HepG2 (cell line): ENCODE data around the gene CMPK1. TPM values are rescaled to one million over a fixed set of nuclear protein-coding genes. Genes with fewer than 3 reads are reported as not detected.

Experiments
- ATF6 ChIP-seq: sonication (generic); formaldehyde crosslinking; conservative IDR thresholded peaks from 2 replicates; pipeline ENCODE4 v1.4.0; 2020; ENCODE audit warnings: missing genetic modification reagents
- BHLHE40 ChIP-seq: IDR thresholded peaks from 2 replicates; pipeline ENCODE4 v1.6.1; 2011; ENCODE audit warnings: low read length, improper control_type of control experiment
- HNF1B ChIP-seq: sonication (generic); formaldehyde crosslinking; IDR thresholded peaks from 2 replicates; pipeline ENCODE4 v1.5.1; 2020; ENCODE audit warnings: mild to moderate bottlenecking, moderate library complexity, missing genetic modification reagents
- NCOA2 ChIP-seq: sonication (generic); formaldehyde crosslinking; IDR thresholded peaks from 2 replicates; pipeline ENCODE4 v1.8.0; 2022; ENCODE audit warnings: inconsistent platforms
- SMARCE1 ChIP-seq: fragments of 450-650 bp; IDR thresholded peaks from 2 replicates; pipeline ENCODE4 v1.6.1; 2017; ENCODE audit warnings: borderline replicate concordance
- SOX6 ChIP-seq, 2 experiments: fragments of 450-650 bp in 1 of 2; sonication (generic) in 1 of 2; formaldehyde crosslinking in 1 of 2; IDR thresholded peaks; 2 replicates each; pipeline versions ENCODE4 v1.4.0 to v1.6.1; 2017 to 2020; ENCODE audit warnings: antibody characterized with exemption in 1 of 2, mild to moderate bottlenecking in 1 of 2, missing genetic modification reagents in 1 of 2
- SRY ChIP-seq: sonication (generic); formaldehyde crosslinking; IDR thresholded peaks from 2 replicates; pipeline ENCODE4 v1.8.0; 2022; ENCODE audit warnings: mild to moderate bottlenecking, missing genetic modification reagents
- ZNF256 ChIP-seq: sonication (generic); formaldehyde crosslinking; conservative IDR thresholded peaks from 2 replicates; pipeline ENCODE4 v1.4.0; 2020; ENCODE audit warnings: missing genetic modification reagents
- ZNF280B ChIP-seq: sonication (generic); formaldehyde crosslinking; IDR thresholded peaks from 2 replicates; pipeline ENCODE4 v1.5.0; 2020; ENCODE audit warnings: missing genetic modification reagents, mild to moderate bottlenecking, borderline replicate concordance
- ZNF3 ChIP-seq: IDR thresholded peaks from 2 replicates; pipeline ENCODE4 v1.7.0; 2017; ENCODE audit warnings: inconsistent platforms
- ZNF407 ChIP-seq: sonication (generic); formaldehyde crosslinking; IDR thresholded peaks from one replicate; pipeline ENCODE4 v1.5.1; 2020; ENCODE audit warnings: mild to moderate bottlenecking, missing genetic modification reagents; ENCODE audit errors: not compliant biosample characterization
- ZNF567 ChIP-seq: sonication (generic); formaldehyde crosslinking; IDR thresholded peaks from 2 replicates; pipeline ENCODE4 v1.8.1; 2023; ENCODE audit warnings: mild to moderate bottlenecking, missing genetic modification reagents, borderline replicate concordance
- polyA plus RNA-seq, 8 experiments: library from polyadenylated mRNA; depleted of rRNA in 3 of 8; stranded (reverse) in 7 of 8; unstranded in 1 of 8; fragments of >200 nt; fragmentation: Illumina TruSeq in 4 of 8; extraction: Trizol in 4 of 8; gene quantifications; 2 replicates each; pipeline versions ENCODE4 v1.2.1 to v1.2.3, GENCODE V29; 2011 to 2016; ENCODE audit warnings: low read depth in 4 of 8, missing spikeins in 1 of 8, mixed read lengths in 1 of 8; ENCODE audit not compliant: insufficient read depth in 1 of 8
- total RNA-seq, 5 experiments: library from RNA; depleted of rRNA; stranded (reverse); fragments of >200 nt; fragmentation: Illumina TruSeq; extraction: Trizol; gene quantifications; 2 replicates each; pipeline ENCODE4 v1.2.3, GENCODE V29; 2016; ENCODE audit warnings: low read depth in 1 of 5

The CMPK1 gene
- total and polyA plus RNA-seq, 2 of the 13 experiments (the other 11 are each of a cell fraction or from before 2014, with no cell fraction given) = 38.3 to 92.0 TPM

GRCh38 chr1:47313915-47314664 lies 19.5 kb upstream of the CMPK1 start, which contains the start of gene STIL (continued):
- TF ChIP-seq ZNF407 (CRISPR knock-in tag) (no peak), ZNF256 (CRISPR knock-in tag) (peak; percentile 74; the same call in 1 of the 2 replicates), ZNF280B (CRISPR knock-in tag) (0 out of 2 replicates have a peak, but pooled peaks have one; percentile 65), BHLHE40 (peak; percentile 67; the same call in 1 of the 2 replicates), HNF1B (CRISPR knock-in tag) (peak; percentile 39; the same call in 1 of the 2 replicates), ZNF567 (0 out of 2 replicates have a peak, but pooled peaks have one; percentile 36), SOX6 (IDR thresholded peaks at IDR 0.05) (no peak), SOX6 (CRISPR knock-in tag; IDR thresholded peaks at IDR 0.05) (no peak), ATF6 (CRISPR knock-in tag) (no peak), SRY (CRISPR knock-in tag) (0 out of 2 replicates have a peak, but pooled peaks have one; percentile 20), NCOA2 (no peak), ZNF3 (no peak), SMARCE1 (no peak)
